ENCODE measurements around the gene TIAM2.
A peak's percentile ranks its signal among the peaks of the same experiment; 100 is the strongest.

The TIAM2 gene

GRCh38 chr6:155244434-155244833 lies 249.3 kb downstream of the TIAM2 start:
- DNase-seq = no peak

GRCh38 chr6:155245193-155245592 lies 250.1 kb downstream of the TIAM2 start:
- DNase-seq = no peak

- peak; percentile 64 for DNase-seq
These were observed 250.7 kb downstream of the TIAM2 start for GRCh38 chr6:155245831-155246230.

GRCh38 chr6:155246825-155247224 lies 251.7 kb downstream of the TIAM2 start:
- DNase-seq = no peak

GRCh38 chr6:155247618-155248007 lies 252.5 kb downstream of the TIAM2 start:
- DNase-seq = peak; percentile 89

- peak; percentile 70 for DNase-seq
These were observed 253.2 kb downstream of the TIAM2 start for GRCh38 chr6:155248008-155249001.

- DNase-seq = no peak
These were observed 255.7 kb downstream of the TIAM2 start for GRCh38 chr6:155250701-155251381.

GRCh38 chr6:155252581-155252980 lies 257.5 kb downstream of the TIAM2 start:
- DNase-seq = no peak

GRCh38 chr6:155253337-155253736 lies 258.2 kb downstream of the TIAM2 start:
- no peak for DNase-seq

GRCh38 chr6:155254139-155254538 lies 259.0 kb downstream of the TIAM2 start:
- no peak for DNase-seq

- DNase-seq = no peak
These were observed 261.1 kb downstream of the TIAM2 start for GRCh38 chr6:155256122-155256795.

- DNase-seq = no peak
These were observed 262.7 kb downstream of the TIAM2 start for GRCh38 chr6:155257796-155258195.

- no peak for DNase-seq
These were observed 264.1 kb downstream of the TIAM2 start for GRCh38 chr6:155259204-155259603.

GRCh38 chr6:155259897-155260296 lies 264.8 kb downstream of the TIAM2 start:
- DNase-seq = no peak

- DNase-seq = no peak
These were observed 265.6 kb downstream of the TIAM2 start for GRCh38 chr6:155260686-155261085.

- DNase-seq = no peak
These were observed 266.2 kb downstream of the TIAM2 start for GRCh38 chr6:155261111-155261900.

GRCh38 chr6:155262655-155263054 lies 267.5 kb downstream of the TIAM2 start:
- no peak for DNase-seq

GRCh38 chr6:155263373-155264063 lies 268.4 kb downstream of the TIAM2 start, which contains the start of gene CLDN20:
TSS of gene CLDN20 (plus strand) at chr6:155264013. CDS start at chr6:155275720, 11,707 bp downstream.
- no peak for DNase-seq

- peak; percentile 48 for DNase-seq
These were observed 269.7 kb downstream of the TIAM2 start for GRCh38 chr6:155264693-155265320.

- no peak for DNase-seq
These were observed 270.9 kb downstream of the TIAM2 start for GRCh38 chr6:155265843-155266535.

GRCh38 chr6:155267411-155267810 lies 272.3 kb downstream of the TIAM2 start:
- no peak for DNase-seq
